Measurements from ENCODE around the gene MED7. TPM values are rescaled to one million over a fixed set of nuclear protein-coding genes. Genes with fewer than 3 reads are reported as not detected.

Gene MED7
- total and polyA plus RNA-seq, 2 of the 13 experiments (the other 11 are each of a cell fraction or from before 2014, with no cell fraction given), result 9.2 to 9.4 TPM

DNA sequence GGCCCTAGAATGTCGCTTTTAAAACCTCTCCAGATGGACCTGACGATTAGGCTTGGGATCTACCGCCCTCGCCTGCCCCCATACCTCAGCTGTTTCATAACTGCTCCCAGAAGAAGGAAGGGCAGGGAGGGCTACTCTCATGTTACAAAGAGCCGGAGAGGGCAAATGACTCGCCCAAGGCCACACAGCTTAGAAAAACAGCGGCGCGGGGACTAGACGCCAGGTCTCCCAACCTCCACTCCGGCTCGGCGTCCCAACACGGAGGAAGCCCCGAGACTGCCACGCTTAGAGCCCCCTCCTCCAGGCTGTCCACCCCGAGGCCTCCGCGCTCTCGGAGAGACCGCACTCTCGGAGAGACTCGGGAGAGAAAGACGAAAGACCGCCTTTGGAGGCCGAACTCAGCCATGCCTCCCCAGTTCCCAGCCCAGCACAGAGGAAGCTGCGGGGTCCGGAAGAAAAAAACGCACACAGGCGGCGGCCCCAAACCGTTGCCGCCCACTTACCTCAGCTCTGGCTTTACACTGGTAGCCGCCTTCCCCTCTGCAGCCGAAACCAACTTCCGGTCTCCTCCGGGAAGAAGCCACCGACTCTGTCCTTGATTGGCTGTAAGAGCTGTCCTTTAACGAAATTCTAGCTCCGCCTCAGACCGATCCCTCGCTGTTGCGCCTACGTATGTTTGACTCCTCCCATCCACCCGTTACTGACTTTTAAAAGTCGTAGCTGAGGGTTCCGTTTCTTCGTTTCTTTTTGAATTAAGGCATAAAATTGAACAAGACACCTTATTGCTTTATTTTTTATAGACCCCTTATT lies at the start of gene MED7 (continued):
- TF ChIP-seq, protein P1, sequence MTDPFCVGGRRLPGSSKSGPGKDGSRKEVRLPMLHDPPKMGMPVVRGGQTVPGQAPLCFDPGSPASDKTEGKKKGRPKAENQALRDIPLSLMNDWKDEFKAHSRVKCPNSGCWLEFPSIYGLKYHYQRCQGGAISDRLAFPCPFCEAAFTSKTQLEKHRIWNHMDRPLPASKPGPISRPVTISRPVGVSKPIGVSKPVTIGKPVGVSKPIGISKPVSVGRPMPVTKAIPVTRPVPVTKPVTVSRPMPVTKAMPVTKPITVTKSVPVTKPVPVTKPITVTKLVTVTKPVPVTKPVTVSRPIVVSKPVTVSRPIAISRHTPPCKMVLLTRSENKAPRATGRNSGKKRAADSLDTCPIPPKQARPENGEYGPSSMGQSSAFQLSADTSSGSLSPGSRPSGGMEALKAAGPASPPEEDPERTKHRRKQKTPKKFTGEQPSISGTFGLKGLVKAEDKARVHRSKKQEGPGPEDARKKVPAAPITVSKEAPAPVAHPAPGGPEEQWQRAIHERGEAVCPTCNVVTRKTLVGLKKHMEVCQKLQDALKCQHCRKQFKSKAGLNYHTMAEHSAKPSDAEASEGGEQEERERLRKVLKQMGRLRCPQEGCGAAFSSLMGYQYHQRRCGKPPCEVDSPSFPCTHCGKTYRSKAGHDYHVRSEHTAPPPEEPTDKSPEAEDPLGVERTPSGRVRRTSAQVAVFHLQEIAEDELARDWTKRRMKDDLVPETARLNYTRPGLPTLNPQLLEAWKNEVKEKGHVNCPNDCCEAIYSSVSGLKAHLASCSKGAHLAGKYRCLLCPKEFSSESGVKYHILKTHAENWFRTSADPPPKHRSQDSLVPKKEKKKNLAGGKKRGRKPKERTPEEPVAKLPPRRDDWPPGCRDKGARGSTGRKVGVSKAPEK (CRISPR knock-in tag; IDR thresholded peaks at IDR 0.05; ENCODE audit: borderline replicate concordance), result no peak
- TF ChIP-seq PHF20 (CRISPR knock-in tag; IDR thresholded peaks at IDR 0.05) (peak; percentile 72), KMT2A (CRISPR knock-in tag; IDR thresholded peaks at IDR 0.05) (peak; percentile 57), ZC3H4 (CRISPR knock-in tag; IDR thresholded peaks at IDR 0.05; ENCODE audit: borderline replicate concordance) (no peak), ZNF674 (CRISPR knock-in tag; IDR thresholded peaks at IDR 0.05; ENCODE audit: low read depth) (no peak), NFIC (IDR thresholded peaks at IDR 0.05; ENCODE audit: low read length) (no peak), ZKSCAN5 (CRISPR knock-in tag; IDR thresholded peaks at IDR 0.05) (no peak), MAZ (IDR thresholded peaks at IDR 0.05; ENCODE audit: borderline replicate concordance, low read depth, low read length) (peak; percentile 35; the same call in 1 of the 2 replicates), MAZ (CRISPR knock-in tag; IDR thresholded peaks at IDR 0.05; ENCODE audit: low read depth) (no peak), ZNF556 (CRISPR knock-in tag; IDR thresholded peaks at IDR 0.05; ENCODE audit: borderline replicate concordance) (no peak), NFKB2 (CRISPR knock-in tag; IDR thresholded peaks at IDR 0.05; ENCODE audit: borderline replicate concordance) (no peak; the same call in 1 of the 2 replicates), ZNF607 (CRISPR knock-in tag; IDR thresholded peaks at IDR 0.05; ENCODE audit: borderline replicate concordance) (peak; percentile 73; the same call in 1 of the 2 replicates), RARG (CRISPR knock-in tag; IDR thresholded peaks at IDR 0.05; ENCODE audit: low read depth) (no peak), ZNF781 (CRISPR knock-in tag; IDR thresholded peaks at IDR 0.05; ENCODE audit: borderline replicate concordance, not compliant biosample characterization) (peak; percentile 79)
- TF ChIP-seq, protein P2, sequence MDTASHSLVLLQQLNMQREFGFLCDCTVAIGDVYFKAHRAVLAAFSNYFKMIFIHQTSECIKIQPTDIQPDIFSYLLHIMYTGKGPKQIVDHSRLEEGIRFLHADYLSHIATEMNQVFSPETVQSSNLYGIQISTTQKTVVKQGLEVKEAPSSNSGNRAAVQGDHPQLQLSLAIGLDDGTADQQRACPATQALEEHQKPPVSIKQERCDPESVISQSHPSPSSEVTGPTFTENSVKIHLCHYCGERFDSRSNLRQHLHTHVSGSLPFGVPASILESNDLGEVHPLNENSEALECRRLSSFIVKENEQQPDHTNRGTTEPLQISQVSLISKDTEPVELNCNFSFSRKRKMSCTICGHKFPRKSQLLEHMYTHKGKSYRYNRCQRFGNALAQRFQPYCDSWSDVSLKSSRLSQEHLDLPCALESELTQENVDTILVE (CRISPR knock-in tag; IDR thresholded peaks at IDR 0.05), result no peak
- TF ChIP-seq, protein P3, sequence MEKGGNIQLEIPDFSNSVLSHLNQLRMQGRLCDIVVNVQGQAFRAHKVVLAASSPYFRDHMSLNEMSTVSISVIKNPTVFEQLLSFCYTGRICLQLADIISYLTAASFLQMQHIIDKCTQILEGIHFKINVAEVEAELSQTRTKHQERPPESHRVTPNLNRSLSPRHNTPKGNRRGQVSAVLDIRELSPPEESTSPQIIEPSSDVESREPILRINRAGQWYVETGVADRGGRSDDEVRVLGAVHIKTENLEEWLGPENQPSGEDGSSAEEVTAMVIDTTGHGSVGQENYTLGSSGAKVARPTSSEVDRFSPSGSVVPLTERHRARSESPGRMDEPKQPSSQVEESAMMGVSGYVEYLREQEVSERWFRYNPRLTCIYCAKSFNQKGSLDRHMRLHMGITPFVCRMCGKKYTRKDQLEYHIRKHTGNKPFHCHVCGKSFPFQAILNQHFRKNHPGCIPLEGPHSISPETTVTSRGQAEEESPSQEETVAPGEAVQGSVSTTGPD (CRISPR knock-in tag; IDR thresholded peaks at IDR 0.05), result no peak
- TF ChIP-seq, protein P4, sequence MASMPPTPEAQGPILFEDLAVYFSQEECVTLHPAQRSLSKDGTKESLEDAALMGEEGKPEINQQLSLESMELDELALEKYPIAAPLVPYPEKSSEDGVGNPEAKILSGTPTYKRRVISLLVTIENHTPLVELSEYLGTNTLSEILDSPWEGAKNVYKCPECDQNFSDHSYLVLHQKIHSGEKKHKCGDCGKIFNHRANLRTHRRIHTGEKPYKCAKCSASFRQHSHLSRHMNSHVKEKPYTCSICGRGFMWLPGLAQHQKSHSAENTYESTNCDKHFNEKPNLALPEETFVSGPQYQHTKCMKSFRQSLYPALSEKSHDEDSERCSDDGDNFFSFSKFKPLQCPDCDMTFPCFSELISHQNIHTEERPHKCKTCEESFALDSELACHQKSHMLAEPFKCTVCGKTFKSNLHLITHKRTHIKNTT (CRISPR knock-in tag; IDR thresholded peaks at IDR 0.05), result no peak
- TF ChIP-seq, protein P5, sequence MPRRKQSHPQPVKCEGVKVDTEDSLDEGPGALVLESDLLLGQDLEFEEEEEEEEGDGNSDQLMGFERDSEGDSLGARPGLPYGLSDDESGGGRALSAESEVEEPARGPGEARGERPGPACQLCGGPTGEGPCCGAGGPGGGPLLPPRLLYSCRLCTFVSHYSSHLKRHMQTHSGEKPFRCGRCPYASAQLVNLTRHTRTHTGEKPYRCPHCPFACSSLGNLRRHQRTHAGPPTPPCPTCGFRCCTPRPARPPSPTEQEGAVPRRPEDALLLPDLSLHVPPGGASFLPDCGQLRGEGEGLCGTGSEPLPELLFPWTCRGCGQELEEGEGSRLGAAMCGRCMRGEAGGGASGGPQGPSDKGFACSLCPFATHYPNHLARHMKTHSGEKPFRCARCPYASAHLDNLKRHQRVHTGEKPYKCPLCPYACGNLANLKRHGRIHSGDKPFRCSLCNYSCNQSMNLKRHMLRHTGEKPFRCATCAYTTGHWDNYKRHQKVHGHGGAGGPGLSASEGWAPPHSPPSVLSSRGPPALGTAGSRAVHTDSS (CRISPR knock-in tag; conservative IDR thresholded peaks at IDR 0.05), result no peak
